ENCODE measurements around the gene KCNAB2. TPM values are rescaled to one million over a fixed set of nuclear protein-coding genes. Genes with fewer than 3 reads are reported as not detected.
"Not testable (repeated sequence)": the region's sequence is repeated elsewhere in the genome, so short reads cannot be mapped to it uniquely, and the experiment has no call there.

Gene KCNAB2
- total and polyA plus RNA-seq, 2 donors (not counting 1 experiment from before 2014, with no cell fraction given) = 90.7 to 143 TPM

DNA sequence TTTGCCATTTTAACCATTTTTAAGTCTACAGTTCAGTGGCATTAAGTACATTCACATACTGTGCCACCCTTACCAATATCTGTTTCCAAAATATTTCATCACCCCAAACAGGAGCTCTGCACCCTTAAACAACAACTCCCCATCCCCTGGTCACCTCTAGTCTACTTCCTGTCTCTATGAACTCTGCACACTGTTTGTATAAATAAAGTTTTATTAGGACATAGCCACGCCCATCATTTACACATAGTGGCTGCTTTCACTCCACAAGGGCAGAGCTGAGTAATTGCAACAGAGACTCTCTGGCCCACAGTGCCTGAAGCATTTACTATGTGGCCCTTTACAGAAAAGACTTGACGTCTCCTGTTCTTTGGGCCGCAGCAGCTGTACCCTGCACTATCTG lies 30.1 kb downstream of the KCNAB2 start:
- H3K9me3 Mint-ChIP-seq (ENCODE audit: insufficient read depth) = no peaks in the 10 kb centered on the region
- WGBS (ENCODE audit: insufficient coverage) = 94% methylated on average over 2 of the region's 3 CpGs
- TF ChIP-seq EZH2 (IDR thresholded peaks at IDR 0.05; ENCODE audit: borderline replicate concordance, insufficient read depth, low read depth, low read length, poor library complexity, severe bottlenecking) = no peak
- TF ChIP-seq, protein P1, sequence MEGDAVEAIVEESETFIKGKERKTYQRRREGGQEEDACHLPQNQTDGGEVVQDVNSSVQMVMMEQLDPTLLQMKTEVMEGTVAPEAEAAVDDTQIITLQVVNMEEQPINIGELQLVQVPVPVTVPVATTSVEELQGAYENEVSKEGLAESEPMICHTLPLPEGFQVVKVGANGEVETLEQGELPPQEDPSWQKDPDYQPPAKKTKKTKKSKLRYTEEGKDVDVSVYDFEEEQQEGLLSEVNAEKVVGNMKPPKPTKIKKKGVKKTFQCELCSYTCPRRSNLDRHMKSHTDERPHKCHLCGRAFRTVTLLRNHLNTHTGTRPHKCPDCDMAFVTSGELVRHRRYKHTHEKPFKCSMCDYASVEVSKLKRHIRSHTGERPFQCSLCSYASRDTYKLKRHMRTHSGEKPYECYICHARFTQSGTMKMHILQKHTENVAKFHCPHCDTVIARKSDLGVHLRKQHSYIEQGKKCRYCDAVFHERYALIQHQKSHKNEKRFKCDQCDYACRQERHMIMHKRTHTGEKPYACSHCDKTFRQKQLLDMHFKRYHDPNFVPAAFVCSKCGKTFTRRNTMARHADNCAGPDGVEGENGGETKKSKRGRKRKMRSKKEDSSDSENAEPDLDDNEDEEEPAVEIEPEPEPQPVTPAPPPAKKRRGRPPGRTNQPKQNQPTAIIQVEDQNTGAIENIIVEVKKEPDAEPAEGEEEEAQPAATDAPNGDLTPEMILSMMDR (IDR thresholded peaks at IDR 0.05) = no peak
- intact Hi-C loops (cut with micrococcal nuclease) = no loop called here
- Histone ChIP-seq H3K79me2 (ENCODE audit: control insufficient read depth, insufficient read depth, low read length) (no peaks in the 10 kb centered on the region), H3K27ac (ENCODE audit: low read length in 2 of 2) (no peak overlapping the region), H2AFZ (ENCODE audit: insufficient read depth, low read depth, low read length, poor library complexity, severe bottlenecking) (no peak overlapping the region), H3K4me3 (ENCODE audit: control extremely low read depth in 1 of 5, extremely low read depth in 1 of 5, insufficient read depth in 1 of 5, low read depth in 2 of 5, low read length in 4 of 5) (no peak overlapping the region), H3K9ac (ENCODE audit: low read length) (no peak overlapping the region), H3K4me1 (ENCODE audit: control insufficient read depth in 2 of 2, insufficient read depth in 2 of 2, low read length in 2 of 2) (no peaks in the 10 kb centered on the region), H3K4me2 (replicated peaks; ENCODE audit: low read depth, low read length, poor library complexity, severe bottlenecking) (no peak overlapping the region), H4K20me1 (ENCODE audit: control insufficient read depth, insufficient read depth, low read length, poor library complexity, severe bottlenecking) (peaks cover 21% of the 10 kb centered on the region), H3K27me3 (replicated peaks in 1 of 4; ENCODE audit: control extremely low read depth in 1 of 4, control insufficient read depth in 3 of 4, insufficient read depth in 4 of 4, low read length in 3 of 4) (no peaks in the 10 kb centered on the region), H3K9me3 (ENCODE audit: control extremely low read depth in 1 of 3, control insufficient read depth in 2 of 3, insufficient read depth in 1 of 3, low read length in 2 of 3) (no peaks in the 10 kb centered on the region), H3K36me3 (replicated peaks in 1 of 2; ENCODE audit: control extremely low read depth in 1 of 2, control insufficient read depth in 1 of 2, extremely low read depth in 1 of 2, insufficient read depth in 2 of 2, low read length in 1 of 2) (peaks cover 0 to 47% of the 10 kb centered on the region in 2 experiments)
- ATAC-seq (ENCODE audit: low read depth) (no peak), DNase-seq (no peak)
- H3K27me3 Mint-ChIP-seq = no peaks in the 10 kb centered on the region
- CTCF ChIA-PET = no interaction called here
- POLR2A ChIA-PET = no interaction called here
- no peaks in the 10 kb centered on the region for H3K4me1 Mint-ChIP-seq
- no peak overlapping the region for H3K4me3 Mint-ChIP-seq
- no peak overlapping the region for H3K27ac Mint-ChIP-seq

DNA sequence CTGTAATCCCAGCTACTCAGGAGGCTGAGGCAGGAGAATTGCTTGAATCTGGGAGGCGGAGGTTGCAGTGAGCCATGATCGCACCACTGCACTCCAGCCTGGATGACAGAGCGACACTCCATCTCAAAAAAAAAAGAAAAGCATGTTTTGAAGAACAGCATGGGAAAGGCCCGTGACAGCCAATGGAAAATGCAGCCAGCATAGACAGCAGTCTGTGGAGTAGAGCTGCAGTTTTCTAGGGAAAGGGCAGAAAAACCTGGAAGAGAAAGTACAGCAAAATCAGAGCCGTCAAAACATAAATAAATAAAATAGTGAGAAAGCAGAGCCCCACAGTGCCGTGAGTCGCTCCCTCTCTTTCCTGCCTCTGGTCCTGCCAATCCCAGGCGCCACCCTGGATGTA lies 31.4 kb downstream of the KCNAB2 start:
- H3K4me1 ChIP-seq (ENCODE audit: control insufficient read depth in 2 of 2, insufficient read depth in 2 of 2, low read length in 2 of 2); H3K79me2 ChIP-seq (ENCODE audit: control insufficient read depth, insufficient read depth, low read length); ATAC-seq (ENCODE audit: low read depth); H3K4me1 Mint-ChIP-seq; H3K27ac ChIP-seq (ENCODE audit: low read length in 2 of 2); H3K27ac Mint-ChIP-seq; H3K4me3 ChIP-seq (ENCODE audit: control extremely low read depth in 1 of 5, extremely low read depth in 1 of 5, insufficient read depth in 1 of 5, low read depth in 2 of 5, low read length in 4 of 5); H3K27me3 ChIP-seq (replicated peaks in 1 of 4; ENCODE audit: control extremely low read depth in 1 of 4, control insufficient read depth in 3 of 4, insufficient read depth in 4 of 4, low read length in 3 of 4); intact Hi-C loops (cut with micrococcal nuclease); POLR2A ChIA-PET; DNase-seq; H3K9me3 Mint-ChIP-seq (ENCODE audit: insufficient read depth); H3K4me3 Mint-ChIP-seq; H2AFZ ChIP-seq (ENCODE audit: insufficient read depth, low read depth, low read length, poor library complexity, severe bottlenecking); H3K9me3 ChIP-seq (ENCODE audit: control extremely low read depth in 1 of 3, control insufficient read depth in 2 of 3, insufficient read depth in 1 of 3, low read length in 2 of 3); H3K4me2 ChIP-seq (replicated peaks; ENCODE audit: low read depth, low read length, poor library complexity, severe bottlenecking); H3K9ac ChIP-seq (ENCODE audit: low read length); H3K27me3 Mint-ChIP-seq: not testable (repeated sequence)
- H4K20me1 ChIP-seq (ENCODE audit: control insufficient read depth, insufficient read depth, low read length, poor library complexity, severe bottlenecking) = peaks cover 18% of the 10 kb centered on the region
- H3K36me3 ChIP-seq (replicated peaks in 1 of 2; ENCODE audit: control extremely low read depth in 1 of 2, control insufficient read depth in 1 of 2, extremely low read depth in 1 of 2, insufficient read depth in 2 of 2, low read length in 1 of 2) = peaks cover 0 to 54% of the 10 kb centered on the region in 2 experiments
- WGBS (ENCODE audit: insufficient coverage) = 93% methylated on average over 2 of the region's 8 CpGs
- CTCF ChIA-PET = interaction anchor here (0.6 kb wide), 1 partner anchor 183 kb away, joined by 3 read pairs; no protein-coding TSS in a partner anchor
